SH-SY5Y (cell line): ENCODE results near the gene SERPINB11.

Source experiments
- GATA2 ChIP-seq: IDR thresholded peaks from 2 replicates; pipeline ENCODE4 v1.6.1; 2011; ENCODE audit warnings: mild to moderate bottlenecking, low read depth, low read length
- GATA3 ChIP-seq: IDR thresholded peaks from 2 replicates; pipeline ENCODE4 v1.6.1; 2011; ENCODE audit warnings: low read depth, mild to moderate bottlenecking, low read length, moderate library complexity

SERPINB11 gene

DNA sequence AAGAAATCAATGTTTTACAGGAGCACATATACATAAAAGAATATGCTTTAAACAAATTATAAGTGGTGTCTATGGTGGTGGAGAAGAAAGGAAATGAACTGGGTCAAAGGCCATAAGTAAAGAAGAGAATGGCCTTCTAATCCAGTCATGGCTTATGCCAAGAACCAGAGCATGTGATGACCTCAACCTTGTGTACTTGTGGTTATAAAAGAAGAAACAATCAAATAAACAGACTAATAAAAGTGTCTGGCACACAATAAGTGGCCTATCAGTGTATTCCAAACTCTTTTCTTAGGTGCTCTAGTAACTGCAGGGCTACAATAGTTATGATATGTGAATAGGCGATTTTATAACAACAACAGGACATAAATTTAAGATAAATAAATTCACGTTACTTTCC, 2.6 kb downstream of the SERPINB11 start:
- TF ChIP-seq GATA2 (no peak), GATA3 (no peak)

DNA sequence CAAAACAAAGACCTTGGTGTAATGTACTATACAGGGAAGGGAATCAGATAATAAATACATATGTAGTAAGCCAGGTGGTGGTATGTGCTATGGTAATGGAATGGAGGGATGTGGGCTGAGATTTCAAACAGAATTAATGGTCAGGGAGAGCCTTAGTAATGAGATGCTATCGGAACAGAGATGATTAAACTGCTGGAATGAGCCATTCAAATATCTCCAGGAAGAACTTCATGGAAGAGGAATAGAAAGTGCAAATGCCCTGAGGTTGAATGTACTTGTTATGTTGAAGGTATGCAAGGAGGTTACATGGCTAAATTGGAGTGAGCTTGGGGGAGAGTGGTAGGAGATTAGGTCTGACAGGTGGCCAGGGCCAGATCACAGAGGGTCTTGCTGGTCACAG, 5.1 kb downstream of the SERPINB11 start:
- no peak for TF ChIP-seq GATA2
- no peak for TF ChIP-seq GATA3

DNA sequence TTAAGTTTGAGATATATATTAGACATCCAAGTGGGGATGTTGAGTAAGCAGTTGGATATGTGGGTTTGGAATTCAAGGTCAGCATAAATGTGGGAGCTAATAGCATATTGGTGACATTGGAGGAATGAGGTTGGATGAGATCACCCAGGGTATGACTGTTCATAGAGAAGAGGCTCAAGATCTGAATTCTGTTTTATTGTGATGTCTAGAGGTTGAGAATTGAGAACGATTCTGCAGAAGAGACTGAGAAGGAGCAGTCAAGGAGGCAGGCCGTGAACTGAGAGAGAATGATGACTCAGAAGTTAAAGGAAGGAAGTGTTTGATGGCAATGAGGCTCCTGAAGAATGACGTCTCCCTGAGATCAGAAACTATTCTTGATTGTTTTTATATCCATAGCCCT, 5.9 kb downstream of the SERPINB11 start:
- TF ChIP-seq GATA3 (no peak), GATA2 (no peak)

DNA sequence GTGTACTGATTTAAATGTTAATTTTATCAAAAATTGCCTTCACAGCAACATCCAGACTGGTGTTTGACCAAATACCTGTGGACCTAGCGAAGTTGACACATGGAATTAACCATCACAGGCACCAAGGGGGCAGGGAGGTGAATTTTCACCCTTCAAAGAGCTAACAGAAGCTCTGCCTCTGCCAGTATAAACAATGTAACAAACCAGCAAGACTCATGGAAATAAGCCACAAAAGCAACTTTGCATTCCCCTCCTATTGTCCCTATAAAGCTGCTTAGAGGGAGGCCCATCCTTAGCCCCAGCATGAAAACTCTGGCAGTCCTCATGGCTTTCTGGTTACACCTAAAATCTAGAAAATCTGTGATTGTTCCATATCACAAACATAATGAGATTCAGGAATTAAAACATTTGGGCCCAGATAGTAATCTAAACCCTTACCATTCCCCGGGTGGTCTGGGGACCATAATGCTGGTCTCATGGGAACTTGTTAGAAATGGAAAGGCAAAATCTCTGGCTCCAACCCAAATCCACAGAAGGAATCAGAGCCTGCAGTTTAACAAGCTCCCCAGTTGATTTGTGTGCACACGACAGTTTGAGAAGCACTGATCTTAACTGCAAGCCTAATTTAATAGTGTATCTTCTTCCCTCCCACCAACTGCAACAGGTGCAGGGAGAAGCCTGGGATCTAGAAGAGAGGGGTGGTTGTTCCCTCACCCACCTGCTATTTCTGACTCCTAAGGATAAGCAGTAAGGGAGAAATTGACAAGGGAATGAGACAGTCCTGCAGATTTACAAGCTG, 23.1 kb downstream of the SERPINB11 start:
- no peak for TF ChIP-seq GATA3

DNA sequence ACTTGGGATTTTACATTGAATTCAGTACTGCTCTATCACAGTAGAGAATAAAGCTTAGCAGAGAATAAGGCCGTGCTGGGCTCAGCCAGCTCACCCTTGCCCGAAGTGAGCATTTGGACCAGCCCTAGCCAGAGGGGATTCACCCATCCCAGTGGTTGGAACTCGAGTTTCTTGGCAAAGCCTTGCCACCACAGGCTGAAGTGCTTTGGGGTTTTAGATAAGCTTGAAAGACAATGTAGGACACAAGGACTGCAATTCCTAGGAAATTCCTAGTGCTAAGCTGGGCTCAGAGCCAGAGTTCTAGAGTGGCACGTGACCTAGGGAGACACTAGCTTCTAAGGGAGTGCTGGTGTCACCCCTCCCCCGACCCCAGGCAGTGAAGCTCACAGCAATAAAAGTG, 28.0 kb downstream of the SERPINB11 start:
- TF ChIP-seq GATA2 (no peak), GATA3 (no peak)

DNA sequence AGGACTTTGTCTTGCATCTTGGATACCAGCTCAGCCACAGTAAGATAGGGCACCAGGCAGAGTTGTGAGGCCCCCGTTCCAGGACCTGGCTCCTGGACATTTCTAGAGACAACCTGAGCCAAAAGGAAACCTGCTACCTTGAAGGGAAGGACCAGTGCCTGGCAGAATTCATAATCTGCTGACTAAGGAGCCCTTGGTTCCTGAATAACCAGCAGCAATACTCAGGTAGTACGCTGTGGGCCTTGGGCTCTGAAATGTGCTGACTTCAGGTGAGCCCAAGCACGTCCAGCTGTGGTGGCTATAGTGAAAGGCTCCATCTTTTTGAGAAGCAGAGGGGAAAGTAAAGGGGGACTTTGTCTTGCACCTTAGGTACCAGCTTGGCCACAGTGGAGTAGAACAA, 28.5 kb downstream of the SERPINB11 start:
- TF ChIP-seq GATA3 = no peak
- TF ChIP-seq GATA2 = no peak

DNA sequence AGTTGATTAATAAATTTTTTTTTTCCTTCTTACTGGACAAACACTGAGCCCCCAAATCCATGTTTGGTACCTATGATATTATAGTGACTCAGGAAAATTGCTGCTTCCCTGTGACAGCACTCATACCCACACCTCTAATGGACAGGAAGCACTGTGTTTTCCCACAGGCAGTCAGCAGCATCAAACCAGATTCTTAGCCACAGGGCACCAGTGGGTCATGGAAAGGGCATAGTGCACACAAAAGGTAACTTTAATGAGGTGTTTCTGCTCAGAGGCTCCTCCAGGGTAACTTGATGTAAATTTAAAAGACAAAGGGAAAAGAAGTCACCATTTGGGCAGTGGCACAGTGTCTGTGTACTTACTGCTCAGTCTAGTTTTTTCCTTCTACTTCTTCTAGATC, 34.1 kb downstream of the SERPINB11 start:
- TF ChIP-seq GATA3 (no peak), GATA2 (no peak)

DNA sequence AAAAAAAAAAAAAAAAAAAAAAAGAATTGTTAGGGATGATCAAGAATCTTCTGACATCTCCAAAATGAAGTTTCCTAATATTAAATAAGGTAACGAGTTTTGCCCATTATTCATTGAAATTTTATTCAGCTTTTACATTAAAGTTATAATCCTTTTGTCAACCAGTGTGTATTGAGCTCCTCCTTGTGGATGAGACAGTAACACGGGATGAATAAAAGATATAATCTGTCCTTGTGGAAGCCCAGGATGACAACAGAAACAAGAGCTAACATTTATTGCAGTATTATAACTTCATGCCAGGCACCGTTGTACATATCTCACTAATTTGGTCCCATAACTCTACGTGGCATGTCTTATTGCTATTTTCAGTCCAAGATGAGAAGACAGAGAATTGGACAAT, 39.0 kb downstream of the SERPINB11 start:
- TF ChIP-seq GATA3 (no peak), GATA2 (no peak)

DNA sequence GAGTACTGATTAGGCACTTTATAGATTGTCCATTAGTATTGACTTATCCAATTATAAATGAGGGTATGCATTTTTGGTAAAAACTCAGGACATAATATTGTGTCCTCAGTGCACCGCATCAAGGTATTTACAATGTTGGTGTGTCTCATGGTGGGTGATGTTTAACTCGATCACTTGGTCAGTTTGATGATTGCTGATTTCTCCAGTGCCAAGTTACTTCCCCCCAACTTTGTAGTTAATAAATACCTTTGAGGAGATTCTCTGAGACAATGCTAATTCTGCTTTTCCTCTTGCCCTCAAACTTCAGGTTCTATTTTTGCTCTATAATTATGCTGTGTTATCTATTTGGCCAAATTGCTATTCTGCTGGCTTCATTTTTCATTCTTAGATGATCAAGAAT, 44.2 kb downstream of the SERPINB11 start:
- TF ChIP-seq GATA2 (no peak), GATA3 (no peak)

DNA sequence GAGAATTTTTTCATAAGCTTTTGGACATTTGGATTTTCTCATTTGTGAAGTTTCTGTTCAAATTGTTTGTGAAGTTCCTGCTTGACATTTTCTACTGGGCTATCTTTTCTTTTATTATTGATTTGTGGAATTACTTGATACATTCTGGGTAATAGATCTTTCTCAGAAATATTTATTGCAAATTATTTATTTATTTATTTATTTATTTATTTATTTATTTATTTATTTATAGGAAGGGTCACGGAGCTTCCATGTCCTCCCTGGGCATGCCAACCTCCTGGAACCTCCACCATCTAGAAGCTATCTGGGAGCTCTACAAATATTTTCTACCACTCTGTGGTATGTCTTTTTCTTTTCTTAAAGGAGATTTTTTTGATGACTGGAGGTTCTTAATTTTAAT, 46.7 kb downstream of the SERPINB11 start:
- TF ChIP-seq GATA2 = no peak
- no peak for TF ChIP-seq GATA3

DNA sequence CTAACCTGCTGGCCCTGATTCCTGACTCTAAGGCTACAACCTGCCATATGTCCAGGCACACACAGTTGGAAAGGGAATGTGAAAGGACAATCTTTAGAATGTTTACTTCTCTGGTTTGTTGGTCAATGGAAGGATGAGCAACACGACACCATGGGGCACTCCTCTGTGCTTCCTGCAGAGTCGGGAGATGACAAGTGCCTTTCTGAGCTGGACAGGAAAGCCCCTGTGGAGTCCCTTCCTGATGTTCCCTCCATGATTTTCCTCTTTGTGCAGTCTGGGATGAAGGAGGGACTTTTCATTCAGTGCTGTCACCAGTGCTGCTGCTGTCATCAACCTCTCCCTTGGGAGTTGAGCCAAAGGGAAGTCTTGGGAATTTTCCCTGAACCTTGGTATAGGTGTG, 49.9 kb downstream of the SERPINB11 start:
- TF ChIP-seq GATA3 = no peak
- TF ChIP-seq GATA2 = no peak

DNA sequence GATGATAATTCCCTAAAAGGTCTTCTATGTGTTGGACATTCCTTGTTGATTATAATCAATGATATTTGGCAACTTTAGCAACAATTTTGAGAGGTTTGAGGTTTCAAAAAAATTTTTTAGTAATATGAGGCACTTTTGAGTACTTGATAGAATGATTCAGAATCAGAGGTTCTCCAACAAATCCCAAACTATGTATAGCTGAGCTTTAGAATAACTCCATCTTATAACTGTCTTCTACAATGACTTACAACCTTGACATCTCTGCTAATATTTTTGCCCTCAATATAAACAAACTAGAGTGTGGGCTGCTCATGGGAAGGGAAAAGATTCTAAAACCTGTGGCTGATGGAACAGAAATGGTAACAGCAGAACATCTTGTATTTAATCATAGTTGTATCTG, 50.9 kb downstream of the SERPINB11 start:
- TF ChIP-seq GATA3 (no peak), GATA2 (no peak)

DNA sequence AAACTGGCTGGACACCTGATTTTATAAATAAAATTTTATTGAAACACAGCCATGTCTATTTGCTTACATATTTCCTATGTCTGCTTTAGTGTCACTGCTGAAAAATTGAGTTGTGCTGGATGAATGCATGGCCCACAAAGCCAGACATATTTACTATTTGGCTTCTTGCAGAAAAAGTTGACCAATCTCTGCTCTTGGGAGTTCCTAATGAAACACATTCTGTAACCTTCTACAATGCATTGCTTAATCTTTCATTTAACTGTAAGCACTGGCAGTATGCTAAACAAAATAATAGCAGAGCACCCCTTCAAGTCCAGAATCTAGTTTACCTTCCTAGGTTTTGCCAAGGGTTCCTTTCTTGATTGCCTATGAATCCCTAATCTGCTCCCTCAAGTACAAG, 54.8 kb downstream of the SERPINB11 start:
- TF ChIP-seq GATA3 = no peak
- no peak for TF ChIP-seq GATA2

DNA sequence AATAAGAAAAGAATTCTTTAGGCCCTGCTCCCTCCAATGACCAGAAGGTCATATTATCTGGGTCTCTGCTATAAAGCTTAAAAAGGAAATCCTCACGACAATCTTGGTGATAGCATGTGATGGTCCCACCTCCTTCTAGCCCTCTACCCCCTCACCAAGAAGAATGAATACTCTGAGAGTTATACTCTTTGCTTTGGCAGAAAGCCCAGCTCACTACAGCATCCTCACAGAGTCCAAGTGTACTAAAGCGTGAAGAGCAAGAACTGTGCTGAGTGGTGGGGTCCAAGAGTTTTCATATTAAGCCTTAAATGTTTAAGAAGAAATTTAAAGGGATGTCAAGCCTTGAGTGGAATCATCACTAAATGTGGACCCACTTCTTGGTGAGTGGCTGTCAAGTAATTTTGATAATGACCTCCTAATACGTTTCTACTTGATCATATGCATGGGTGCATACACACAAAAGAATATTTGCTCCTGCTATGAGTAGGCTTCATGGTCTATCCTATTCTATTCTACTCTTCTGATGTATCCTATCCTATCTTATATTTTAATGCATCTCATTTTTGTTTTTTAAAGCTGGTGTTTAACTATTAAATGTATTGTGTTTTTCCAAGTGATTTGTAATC, 56.0 kb downstream of the SERPINB11 start:
- TF ChIP-seq GATA3 = no peak
- TF ChIP-seq GATA2 = no peak

DNA sequence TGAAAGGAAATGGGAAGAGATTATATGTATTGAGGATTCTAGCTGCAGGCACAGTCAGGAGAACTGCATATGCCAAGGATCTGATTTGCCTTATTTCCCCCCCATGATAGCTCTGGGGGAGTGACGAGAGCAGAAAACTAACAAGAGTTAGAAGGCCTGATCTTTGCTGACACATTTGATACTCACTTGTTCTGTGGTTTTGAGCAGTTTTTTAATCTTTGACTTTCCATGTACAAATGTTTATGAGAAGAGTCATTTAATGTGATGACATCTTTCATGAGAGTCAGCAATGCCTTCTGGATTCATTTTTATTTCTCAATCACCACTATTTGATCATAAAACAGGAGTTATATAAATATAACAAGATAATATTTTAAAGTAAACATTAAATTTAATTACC, 59.8 kb downstream of the SERPINB11 start:
- no peak for TF ChIP-seq GATA2
- TF ChIP-seq GATA3 = no peak
